Stimulated activated CD4-positive, alpha-beta T cell treated with anti-CD3 and anti-CD28 coated beads, TNF-alpha, amount 100 ng/mL, for 24 hours (primary cell): ENCODE results near the gene ZNF418.
"Not testable (repeated sequence)": the region's sequence is repeated elsewhere in the genome, so short reads cannot be mapped to it uniquely, and the experiment has no call there.

Source experiments
- DNase-seq, 3 experiments: peaks; one replicate each; pipeline ENCODE4 v3.0.0-alpha.2; 2020; ENCODE audit warnings: low read depth in 3 of 3

ZNF418 gene

DNA sequence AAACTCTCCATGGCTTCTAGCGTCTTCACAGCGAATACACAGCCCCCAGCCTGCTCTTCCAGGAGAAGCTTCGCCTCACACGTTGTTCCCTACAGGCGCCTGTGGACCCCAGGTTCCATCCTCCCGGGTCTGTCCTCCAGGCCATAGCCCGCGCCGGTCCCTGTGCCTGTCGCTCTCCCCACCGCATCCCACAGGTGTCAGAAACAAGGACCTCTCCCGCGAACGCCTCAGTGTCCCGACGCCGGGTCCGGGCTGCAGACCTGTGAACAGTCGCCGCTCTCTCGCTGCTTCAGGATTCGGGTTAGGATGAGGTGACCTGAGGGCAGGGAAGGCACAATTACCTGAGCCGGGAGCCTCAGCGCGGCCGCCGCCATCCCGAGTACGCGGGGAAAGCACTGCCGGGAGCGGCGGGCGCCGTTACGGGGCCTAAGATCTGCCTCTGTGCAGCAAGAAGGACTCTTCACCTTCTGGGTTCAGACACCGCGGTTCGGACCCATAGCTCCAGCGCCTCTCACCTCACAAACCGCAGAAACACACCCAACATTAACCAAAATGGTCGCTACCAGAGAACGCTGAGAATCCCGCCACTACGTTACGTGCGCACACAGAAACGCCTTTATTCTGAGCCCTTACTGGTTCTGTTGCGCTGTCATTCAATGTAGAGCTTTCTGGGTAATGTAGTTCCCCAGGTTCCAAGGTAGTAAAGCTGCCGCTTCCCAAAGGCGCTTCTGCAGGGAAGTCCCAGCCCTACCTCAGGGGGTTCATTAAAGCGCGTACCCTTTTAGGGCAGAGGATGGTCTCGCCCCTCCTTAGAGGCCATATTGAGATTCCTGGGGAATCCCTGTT, at the start of gene ZNF418:
TSS of gene ZNF418 (minus strand) at position 583 of the 846 bp plus-strand sequence. CDS start 1,580 bp downstream, outside the sequence.
- DNase-seq, result peak in 1 of 3 experiments; percentile 25

DNA sequence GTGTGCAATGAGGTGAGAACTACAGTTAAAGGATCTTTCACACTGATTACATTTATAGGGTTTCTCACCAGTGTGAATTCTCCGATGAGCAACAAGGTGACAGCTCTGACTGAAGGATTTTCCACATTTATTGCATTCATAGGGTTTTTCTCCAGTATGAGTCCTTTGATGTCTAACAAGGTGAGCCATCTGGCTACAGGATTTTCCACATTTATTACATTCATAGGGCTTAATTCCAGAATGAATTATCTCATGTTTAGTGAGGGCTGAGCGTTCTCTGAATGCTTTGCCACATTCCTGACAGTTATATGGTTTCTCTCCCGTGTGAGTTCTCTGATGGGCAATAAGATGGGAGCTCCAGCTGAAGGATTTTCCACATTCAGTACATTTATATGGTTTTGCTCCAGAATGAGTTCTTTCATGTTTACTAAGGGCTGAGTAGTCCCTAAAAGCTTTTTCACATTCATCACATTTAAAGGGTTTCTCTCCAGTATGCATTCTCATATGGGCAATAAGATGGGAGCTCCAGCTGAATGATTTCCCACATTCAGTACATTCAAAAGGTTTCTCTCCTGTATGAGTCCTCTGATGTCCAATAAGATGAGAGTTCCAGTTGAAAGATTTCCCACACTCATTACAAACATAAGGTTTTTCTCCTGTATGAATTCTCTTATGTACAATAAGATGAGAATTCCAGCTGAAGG, 43.5 kb upstream of the ZNF418 start:
- no peak for DNase-seq

DNA sequence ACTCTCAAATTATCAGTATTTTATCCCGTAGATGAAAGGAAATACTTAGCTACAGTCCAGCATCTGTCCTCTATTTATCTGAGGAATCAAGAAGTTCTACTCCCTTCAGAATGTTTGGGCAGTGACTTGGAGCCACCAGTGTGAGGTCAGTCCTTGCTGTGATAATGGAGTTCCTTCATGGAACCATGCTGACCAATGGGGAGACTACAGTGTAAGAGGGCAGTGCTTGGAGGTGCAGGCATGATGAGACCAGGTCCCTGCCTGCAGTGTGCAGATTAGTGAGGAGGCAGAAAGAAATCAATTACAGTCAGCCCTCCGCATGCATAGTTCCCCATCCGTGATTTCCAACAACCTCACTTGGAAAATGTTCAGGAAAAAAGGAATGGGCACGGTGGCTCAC, 39.2 kb upstream of the ZNF418 start, which contains the start of gene C19orf18:
TSS of gene C19orf18 (minus strand) at position 101 of the 400 bp plus-strand sequence. CDS start 102 bp downstream, outside the sequence.
- DNase-seq, result no peak

DNA sequence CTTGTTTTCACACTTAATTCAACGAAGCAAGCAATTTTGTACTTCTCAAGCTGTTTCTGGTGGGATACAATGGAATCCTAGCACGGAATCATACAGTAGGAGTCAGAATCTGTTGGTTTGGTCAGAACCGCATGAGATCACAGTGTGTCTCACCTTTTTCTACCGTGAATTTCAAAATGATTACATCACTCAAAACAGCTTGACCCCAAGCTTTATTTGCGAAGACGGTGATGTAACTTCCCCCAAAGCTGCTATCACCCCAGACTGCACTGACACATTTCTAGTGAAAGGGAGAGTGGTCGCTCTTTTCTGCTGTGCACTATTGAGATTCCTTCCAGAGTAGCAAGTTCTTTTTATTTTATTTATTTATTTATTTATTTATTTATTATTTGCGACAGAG, 29.6 kb upstream of the ZNF418 start:
- DNase-seq, result no peak

DNA sequence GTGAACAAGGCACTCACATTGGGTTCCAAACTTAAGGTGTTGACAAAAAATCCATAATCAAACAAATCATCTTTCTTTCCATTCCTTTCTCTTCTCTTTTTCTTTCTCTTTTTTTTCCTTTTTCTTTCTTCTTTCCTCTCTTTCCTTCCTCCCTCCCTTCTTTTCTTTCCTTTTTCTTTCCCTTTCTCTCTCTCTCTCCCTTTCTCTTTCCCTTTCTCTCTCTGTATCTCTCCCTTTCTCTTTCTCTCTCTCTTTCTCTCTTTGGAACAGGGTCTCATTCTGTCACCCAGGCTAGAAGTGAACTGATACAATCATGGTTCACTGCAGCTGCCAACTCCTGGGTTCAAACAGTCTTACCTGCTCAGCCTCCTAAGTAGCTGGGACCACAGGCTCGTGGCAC, 26.6 kb upstream of the ZNF418 start:
- DNase-seq, result no peak

DNA sequence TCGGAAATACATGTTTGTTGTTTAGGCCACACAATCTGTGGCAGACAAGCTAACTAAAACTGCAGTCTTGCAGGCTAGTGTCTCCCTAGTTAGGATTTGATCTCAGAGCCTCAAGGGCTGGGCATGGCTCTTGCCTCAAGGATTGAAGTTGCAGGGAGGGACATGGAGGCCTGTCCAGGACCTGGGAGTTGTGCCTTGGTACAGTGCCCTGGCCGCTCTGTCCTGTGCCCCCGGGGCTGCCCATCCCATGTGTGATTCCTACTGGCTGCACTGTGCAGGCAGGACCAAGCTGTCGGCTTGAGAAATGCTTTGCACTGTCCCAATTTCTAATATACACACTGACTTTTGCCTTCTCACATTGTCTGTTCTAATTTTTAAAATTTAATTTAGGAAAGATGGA, 19.8 kb upstream of the ZNF418 start:
- no peak for DNase-seq

DNA sequence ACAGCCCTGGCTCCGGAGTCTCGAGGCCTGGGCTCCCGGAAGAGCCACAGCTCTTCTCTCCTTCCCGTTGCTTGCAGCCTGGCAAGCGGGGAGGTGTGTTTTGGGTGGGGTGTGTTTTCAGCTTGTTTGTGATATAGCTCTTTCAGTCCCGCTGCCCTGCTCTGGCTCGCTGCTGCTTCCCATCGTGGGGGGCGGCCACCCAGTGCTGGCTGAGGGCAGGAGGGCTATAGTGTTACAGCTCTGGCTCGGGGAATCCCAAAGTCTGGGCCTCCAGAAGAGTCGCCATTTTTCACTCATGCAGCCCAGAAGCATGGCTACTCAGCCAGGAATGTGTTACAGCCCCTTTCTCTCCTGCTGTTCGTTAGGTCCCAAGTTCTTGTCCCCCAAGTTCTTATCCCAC, 14.5 kb upstream of the ZNF418 start:
- no peak for DNase-seq

DNA sequence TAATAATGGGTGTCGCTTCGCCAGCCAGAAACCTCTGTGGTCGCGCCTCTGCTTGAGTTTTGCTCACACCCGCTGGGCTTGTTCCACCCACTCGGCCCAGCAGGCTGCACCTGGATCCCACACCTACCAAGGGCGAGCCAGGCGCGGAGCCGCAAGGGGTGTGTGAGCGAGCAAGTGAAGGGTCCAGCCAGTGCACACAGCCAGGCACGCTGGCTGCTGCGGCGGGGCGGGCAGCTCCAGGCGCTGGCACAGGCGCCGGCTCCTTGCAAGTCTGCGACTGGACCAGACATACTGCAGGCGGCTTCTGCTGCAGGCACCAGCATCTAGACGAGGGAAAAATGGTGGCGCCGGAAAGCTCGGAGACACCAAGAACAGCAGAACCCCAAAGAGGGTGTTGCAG, 14.1 kb upstream of the ZNF418 start:
- no peak for DNase-seq

DNA sequence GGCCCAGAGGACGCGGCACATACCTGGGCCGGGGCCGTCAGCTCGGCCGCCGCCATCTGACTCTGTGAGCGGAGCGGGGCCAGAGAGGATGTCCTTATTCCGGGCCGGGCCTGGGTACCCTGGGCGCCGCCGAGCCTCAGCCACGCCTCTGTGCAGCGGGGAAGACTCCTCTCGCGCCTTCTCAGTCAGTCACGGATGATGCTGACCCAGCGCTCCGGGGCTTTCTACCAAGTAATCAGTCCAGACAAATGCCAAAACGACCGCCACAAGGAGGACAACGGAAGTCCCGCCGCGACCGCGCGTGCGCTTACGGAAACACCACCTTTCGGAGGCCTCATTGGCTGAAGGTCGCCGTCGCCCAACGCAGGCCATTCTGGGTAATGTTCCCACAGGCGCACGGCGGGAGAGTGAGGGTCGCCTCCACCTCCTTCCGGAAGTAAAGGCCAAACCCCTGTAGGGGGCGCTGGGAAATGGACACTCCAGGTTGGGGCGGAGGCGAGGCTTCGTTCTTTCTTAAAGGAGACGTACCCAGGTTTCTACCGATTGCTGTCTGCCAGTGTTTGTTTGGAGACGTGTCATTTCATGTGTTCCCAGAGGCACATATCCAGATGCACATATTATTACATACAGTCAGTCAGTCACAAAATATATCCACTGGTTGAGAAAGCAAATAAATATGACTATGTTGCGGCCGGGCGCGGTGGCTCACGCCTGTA, 12.4 kb upstream of the ZNF418 start, which contains the start of gene ZNF256:
TSS of gene ZNF256 (minus strand) at position 288 of the 716 bp plus-strand sequence. CDS start at position 56, 232 bp downstream.
- DNase-seq, result peak; percentile 89 to 91 (median 91)

DNA sequence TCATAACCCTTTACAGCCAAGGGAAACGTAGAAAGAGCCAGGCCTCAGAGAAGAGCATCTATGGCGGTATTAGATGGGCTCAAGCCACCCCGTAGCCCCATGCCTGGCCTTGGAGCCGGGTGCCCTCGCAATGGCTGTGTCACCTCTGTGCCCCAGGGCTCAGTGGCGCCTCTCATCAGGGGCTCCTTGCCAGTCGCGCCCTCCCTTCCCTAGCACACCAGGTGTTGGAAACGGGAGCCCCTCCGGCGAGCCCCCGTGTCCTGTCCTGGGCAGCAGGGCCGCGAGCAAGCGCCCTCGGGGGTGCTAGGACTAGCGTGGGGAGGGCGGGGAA, 11.9 kb upstream of the ZNF418 start:
- DNase-seq, result no peak

DNA sequence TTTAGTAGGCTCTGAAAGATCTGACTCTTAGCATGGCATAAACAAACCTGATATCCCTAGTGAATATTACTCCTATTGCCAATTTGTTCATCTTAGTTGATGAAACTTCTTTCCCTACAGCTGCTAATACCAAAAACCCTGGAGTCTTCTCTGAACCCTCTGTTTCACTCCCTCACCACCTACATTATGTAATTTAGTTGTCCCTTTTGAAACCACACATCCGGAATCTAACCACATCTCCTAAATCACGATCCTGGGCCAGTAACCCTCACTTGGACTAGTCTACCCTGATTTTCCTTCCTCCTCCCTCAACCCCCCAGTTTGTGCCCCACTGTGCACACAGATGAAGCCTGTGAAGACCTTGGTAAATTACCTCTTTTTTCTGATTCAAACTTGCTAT, 11.1 kb upstream of the ZNF418 start:
- DNase-seq, result no peak

DNA sequence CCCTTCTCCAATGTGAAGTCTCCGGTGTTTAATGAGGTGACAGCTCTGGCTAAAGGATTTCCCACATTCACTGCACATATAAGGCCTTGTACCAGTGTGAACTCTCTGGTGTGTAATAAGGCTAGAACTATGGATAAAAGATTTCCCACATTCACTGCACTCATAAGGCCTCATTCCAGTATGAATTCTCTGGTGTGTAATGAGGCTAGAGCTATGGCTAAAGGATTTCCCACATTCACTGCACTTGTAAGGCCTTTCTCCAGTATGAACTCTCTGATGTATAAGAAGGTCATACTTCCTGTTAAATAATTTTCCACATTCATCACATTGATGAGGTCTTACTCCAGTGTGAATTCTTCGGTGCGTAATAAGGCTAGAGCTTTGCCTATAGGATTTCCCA, 6.4 kb upstream of the ZNF418 start:
- DNase-seq, result no peak

DNA sequence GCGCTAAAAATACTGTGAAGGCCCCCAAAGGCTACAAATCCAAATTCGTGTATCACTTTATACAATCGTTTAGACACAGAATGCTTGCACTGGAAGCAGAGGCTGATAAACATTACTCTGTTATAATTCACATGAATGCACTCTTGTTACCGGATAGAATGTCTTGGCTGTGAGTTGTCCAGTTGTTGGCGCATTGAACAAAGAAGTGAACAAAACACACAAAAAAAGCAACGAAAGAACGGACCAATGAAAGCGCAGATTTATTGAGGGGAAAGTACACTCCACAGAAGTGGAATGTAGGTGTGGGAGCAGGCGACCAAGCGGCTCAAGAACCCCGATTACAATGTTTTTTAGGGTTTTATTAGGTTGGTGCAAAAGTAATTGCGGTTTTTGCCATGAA, 529 bp upstream of the ZNF418 start:
- DNase-seq, result no peak

DNA sequence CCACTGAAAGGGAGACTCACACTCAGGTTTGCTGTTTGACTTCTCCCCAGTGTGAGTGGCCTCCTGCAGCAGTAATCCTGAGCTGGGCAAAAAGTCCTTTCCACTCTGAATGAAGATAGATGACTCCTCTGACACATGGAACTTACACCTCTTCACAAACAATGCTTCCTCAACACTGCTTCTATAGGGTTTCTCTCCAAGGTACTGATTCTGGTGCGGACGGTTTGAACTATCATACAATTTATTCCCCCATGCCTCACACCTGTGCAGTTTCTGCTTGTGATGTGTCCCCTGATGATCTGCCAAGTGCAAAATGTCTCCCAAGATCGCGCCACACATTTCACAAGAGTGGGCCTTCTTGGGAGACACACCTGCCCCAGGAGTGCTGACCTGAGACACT, 7.6 kb downstream of the ZNF418 start:
- DNase-seq, result no peak

DNA sequence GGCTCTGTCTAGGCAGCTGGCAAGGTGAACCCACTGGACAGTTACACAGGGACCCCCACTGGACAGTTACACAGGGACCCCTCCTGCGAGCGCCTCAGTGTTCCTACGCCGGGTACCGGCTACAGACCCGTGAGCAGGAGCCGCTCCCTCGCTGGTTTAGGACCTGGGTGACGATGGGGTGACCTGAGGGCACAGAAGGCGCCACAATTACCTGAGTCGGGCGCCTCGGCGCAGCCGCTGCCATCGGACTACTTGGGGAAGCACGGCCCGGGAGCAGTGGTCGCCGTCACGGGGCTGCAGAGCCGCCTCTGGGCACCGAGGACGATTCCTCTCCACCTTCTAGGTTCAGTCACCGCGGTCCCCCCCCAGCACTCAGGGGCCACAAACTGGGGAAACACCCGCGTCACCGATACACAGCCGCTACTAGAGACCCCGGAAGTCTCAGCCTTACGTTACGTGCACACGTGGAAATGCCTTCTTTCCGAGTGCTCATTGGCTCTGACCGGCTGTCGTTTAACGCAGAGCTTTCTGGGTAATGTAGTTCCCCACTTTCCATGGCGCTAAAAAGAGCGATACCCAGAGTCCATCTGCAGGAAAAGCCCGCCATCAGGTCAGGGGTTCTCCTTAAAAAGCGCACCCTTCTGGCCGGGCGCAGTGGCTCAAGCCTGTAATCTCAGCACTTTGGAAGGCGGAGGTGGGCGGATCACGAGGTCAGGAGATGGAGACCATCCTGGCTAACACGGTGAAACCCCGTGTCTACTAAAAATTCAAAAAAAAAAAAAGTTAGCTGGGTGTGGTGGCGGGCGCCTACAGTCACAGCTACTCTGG, 18.8 kb downstream of the ZNF418 start, which contains the start of gene ZNF417:
TSS of gene ZNF417 (minus strand) at position 425 of the 828 bp plus-strand sequence. CDS start at position 244, 181 bp downstream.
- peak; percentile 67 to 80 (median 74) for DNase-seq

DNA sequence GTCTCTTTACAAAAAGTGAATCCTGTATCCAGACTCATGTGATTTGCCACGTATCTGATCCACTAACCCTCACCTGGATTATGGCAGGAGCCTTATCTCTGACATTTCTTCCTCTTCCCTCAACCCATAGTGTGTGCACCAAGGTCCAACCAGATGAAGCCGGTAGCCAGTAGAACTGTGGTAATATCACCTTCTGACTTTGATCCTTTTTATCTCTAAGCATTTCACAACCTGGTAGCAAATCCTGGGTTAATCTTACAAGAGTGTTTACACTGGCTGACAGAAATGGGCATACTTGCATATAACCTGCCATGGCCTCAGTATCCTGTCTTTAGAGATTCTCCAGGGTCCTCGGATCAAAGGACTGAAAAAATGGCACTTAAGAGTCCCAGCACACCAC, 20.7 kb downstream of the ZNF418 start:
- no peak for DNase-seq

DNA sequence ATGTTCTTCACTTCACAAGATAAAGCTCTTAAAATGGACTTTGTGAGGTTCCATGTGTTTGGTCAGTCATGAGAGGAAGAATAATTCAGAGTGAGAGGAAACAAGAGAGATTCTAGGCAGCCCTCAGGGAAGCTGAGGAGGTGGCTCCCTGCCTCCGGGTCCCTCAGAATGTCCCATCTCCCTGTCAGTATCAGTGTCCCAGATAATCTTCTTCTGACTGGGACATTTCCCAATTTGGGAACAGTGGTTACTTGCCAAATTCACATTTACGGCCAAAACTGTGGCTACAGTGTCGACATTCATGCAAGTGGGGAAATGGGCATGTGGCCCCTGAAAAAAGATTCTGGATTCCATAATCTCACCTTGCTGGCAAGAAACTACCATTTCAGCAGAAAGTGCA, 27.8 kb downstream of the ZNF418 start:
- no peak for DNase-seq

DNA sequence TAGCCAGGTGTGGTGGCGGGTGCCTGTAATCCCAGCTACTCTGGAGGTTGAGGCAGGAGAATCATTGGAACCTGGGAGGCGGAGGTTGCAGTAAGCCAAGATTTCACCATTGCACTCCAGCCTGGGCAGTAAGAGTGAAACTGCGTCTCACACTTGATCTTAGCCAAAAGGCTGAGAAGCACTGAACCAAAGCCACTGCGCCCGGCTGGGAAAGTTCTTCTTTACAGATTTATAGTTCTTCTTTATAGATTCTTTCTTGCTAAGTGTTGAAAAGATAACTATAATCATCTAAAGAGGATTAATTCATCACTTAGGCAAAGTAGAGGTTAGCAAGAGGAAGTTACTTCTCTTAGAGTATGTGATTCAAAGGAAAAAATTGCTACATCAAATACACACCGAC, 29.9 kb downstream of the ZNF418 start:
- no peak for DNase-seq

DNA sequence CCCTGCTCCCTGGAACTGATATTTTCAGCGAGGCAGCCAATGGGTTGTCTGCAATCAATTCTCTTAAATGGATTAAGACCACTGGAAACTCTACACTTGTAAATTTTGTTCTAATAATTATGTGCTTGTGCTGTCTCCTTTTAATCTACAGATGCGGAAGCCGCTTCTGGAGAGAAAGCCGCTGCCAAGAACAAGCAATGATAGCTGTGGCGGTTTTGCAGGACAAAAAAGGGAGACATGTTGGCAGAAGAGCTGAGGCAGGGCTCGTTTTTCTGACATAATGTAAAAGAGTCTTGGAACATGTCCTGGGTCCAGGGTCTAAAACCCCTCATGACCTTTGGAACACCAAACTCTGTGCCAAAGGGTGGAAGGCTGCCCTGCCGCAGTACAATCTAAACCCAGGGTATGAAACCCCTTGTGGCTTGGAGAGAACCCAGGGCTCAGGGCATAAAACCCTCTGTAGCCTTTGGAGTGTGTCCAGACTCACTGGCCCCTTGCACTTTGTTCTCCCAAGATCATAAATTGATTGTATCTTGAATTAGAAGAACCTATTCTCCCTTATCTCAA, 31.5 kb downstream of the ZNF418 start:
- DNase-seq, result no peak

DNA sequence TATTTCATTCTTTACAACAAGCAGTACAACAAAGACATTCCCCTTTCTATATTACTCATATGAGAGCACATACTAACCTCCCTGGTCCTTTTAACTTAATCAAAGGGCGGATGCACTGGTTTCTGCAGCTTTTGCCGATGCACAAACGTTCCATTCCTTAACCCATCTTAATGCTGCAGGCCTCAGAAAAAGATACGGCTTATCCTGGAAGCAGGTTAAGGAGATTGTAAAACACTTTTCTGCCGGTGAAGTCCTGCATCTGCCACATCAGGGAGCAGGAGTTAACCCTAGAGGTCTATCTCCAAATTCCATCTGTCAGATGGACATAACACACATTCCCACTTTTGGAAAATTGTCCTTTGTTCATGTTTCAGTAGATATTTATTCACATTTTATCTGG, 34.9 kb downstream of the ZNF418 start:
- DNase-seq, result no peak

DNA sequence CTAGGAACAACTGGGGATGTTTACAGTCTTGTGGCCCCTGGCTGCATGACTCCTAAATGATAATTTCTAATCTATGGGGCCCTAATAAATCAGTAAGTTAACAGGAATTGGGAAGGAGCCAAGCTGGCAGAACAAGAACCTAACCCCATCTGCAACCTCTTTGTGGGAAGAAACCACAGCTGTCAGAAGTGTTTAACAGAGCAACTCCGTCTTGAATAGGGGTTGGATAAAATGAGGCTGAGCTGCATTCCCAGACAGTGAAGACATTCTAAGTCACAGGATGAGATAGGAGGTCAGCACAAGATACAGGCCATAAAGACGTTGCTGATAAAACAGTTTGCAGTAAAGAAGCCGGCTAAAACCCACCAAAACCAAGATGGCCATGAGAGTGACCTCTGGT, 44.5 kb downstream of the ZNF418 start:
- not testable (repeated sequence) for DNase-seq
